NB4 (cell line): ENCODE measurements around the gene SLC25A47.

Experiments used
- POLR2A ChIP-seq: IDR thresholded peaks from 2 replicates; pipeline ENCODE4 v1.6.1; 2011; ENCODE audit warnings: mild to moderate bottlenecking; ENCODE audit not compliant: insufficient read length; ENCODE audit errors: extremely low read depth
- TF ChIP-seq, protein P1 (sequence below): IDR thresholded peaks from one replicate; pipeline ENCODE4 v1.5.1; 2012; ENCODE audit warnings: low read depth, low read length

DNA sequence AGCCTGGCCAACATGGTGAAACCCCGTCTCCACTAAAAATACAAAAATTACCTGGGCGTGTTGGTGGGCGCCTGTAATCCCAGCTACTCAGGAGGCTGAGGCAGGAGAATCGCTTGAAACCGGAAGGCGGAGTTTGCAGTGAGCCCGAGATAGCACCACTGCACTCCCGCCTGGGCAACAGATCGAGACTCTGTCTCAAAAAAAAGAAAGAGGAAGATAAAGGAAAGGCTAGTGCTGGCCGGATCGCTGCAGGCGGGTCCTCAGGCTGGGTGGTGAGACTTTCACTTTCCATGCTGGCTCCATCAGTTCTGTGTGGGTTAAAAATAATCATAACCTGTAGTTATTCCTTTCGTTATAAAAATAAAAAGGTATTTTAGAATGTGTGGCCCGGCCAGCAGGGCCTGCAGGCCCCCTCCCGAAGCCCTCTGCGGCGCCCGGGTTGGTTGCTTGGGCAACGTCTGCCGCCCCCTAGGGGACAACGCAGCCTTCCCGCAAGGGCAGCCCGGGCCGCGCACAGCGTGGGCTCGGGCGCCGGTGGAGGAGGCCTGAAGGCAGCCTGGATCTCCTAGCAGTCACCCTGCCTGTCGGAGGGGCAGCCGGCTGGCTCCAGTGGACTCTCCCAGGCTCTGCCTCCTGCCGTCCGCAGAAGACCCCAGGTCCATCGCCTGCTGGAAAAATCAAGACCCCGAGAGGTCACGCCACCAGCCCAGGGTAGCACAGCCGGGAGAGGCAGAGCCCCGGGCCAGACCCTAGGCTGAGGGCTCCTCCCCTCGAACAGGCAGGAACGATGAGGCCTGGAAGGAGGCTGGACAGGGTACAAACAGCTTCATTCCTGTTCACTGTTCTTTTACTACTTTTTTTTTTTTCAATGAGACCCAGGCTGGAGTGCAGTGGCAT, 5.0 kb upstream of the SLC25A47 start:
- TF ChIP-seq, protein P1, sequence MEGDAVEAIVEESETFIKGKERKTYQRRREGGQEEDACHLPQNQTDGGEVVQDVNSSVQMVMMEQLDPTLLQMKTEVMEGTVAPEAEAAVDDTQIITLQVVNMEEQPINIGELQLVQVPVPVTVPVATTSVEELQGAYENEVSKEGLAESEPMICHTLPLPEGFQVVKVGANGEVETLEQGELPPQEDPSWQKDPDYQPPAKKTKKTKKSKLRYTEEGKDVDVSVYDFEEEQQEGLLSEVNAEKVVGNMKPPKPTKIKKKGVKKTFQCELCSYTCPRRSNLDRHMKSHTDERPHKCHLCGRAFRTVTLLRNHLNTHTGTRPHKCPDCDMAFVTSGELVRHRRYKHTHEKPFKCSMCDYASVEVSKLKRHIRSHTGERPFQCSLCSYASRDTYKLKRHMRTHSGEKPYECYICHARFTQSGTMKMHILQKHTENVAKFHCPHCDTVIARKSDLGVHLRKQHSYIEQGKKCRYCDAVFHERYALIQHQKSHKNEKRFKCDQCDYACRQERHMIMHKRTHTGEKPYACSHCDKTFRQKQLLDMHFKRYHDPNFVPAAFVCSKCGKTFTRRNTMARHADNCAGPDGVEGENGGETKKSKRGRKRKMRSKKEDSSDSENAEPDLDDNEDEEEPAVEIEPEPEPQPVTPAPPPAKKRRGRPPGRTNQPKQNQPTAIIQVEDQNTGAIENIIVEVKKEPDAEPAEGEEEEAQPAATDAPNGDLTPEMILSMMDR, result peak; percentile 60
- TF ChIP-seq POLR2A, result no peak
